Activated effector memory CD4-positive, alpha-beta T cell treated with anti-CD3 and anti-CD28 coated beads, Interleukin-2, amount 50 U/mL, for 16 hours (primary cell): ENCODE results near the gene PTPN11.
"Not testable (repeated sequence)": the region's sequence is repeated elsewhere in the genome, so short reads cannot be mapped to it uniquely, and the experiment has no call there.

Source experiments
- DNase-seq: peaks from one replicate; pipeline ENCODE4 v3.0.0-alpha.2; 2020

The PTPN11 gene

DNA sequence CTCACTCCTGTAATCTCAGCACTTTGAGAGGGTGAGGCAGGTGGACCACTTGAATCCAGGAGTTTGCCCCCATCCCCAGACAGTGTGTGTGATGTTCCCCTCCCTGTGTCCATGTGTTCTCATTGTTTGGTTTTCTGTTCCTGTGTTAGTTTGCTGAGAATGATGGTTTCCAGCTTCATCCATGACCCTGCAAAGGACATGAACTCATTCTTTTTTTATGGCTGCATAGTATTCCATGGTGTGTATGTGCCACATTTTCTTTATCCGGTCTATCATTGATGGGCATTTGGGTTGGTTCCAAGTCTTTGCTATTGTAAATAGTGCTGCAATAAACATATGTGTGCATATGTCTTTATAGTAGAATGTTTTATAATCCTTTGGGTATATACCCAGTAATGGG lies 38.4 kb downstream of the PTPN11 start:
- DNase-seq: not testable (repeated sequence)

DNA sequence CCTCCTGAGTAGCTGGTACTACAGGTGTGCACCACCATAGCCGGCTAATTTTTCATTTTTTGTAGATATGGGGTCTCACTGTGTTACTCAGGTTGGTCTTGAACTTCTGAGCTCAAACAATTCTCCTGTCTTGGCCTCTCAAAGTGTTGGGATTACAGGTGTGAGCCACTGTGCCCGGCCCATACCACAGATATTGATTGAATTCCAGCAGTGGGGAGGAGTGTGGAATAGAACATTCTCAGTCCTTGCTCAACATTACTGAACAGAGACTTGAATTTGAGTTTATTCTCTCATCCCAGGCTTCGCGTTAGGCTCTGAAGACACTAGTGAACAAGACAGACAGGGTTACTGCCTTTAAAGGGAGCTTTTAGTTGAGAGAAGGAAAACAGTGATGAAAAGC lies 39.6 kb downstream of the PTPN11 start:
- no peak for DNase-seq

- DNase-seq: no peak
Measured at GRCh38 chr12:112458751-112459150, 40.0 kb downstream of the PTPN11 start.

DNA sequence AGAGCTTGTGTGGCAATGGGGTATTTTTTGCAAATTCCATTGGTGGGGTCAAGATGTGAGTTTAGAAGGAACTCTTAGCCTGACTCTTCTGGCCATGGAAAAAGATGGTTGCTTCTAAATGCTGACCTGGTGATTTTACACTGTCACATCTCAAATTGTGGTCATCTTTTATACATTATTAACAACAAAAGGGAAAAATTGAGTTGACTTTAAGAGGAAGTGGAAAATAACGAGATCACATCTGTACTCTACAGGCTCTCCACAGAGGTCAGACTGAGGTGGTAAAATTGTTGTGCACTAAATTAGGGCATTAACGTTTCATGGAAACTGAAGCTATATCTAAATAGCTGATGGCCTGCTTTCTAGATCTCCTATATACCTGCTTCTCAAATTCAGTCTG lies 44.7 kb downstream of the PTPN11 start:
- DNase-seq: no peak

DNA sequence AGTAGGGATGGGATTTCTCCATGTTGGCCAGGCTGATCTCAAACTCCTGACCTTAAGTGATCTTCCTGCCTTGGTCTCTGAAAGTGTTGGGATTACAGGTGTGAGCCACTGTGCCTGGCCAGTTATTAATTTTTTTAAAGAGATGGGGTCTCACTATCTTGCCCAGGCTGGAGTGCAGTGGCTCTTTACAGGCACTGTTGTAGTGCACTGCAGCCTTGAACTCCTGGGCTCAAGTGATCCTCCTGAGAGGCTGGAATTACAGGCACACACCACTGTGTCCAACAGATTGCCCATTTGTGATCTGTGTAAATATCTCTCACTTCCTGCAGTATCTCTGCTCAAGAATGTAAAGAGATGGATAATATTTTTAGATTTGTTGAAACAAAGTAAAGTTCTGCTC lies 45.9 kb downstream of the PTPN11 start:
- no peak for DNase-seq

DNA sequence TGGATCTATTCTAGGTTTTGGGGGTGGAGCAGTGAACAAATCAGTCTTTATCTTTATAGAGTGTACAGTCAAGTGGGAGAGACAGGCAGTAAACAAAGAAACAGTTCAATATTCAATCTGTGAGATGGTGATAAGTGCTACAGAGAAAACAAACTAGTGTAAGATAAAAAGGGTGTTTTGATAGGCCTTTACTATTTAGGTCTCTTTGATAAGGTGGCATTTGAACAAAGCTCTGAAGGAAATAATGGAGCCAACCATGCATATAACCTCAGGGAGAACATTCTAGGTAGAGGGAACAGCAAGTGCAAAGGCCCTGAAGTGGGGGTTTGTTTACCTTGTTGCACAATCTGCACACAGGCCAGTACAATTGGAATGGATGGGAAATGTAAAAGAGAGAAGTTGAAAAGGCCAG lies 47.3 kb downstream of the PTPN11 start:
- DNase-seq: no peak

DNA sequence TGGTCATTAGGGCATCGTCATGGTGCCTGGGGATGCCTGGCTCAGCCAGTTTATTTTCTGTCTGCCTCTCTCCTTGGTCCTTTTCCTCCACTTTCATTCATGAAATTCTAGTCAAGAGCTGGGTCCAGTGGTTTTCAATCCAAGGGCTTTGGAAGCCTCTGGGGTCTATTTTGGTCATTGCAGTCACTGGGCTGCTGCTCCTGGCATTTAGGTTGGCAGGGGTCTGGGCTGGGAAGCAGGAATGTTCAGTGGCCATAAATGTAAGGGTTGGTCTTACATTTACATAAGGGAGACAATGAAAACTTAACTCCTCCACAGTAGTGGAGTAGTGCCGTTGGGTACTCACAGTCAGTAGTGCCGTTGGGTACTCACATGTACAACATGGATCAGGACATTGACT lies 48.1 kb downstream of the PTPN11 start:
- DNase-seq: no peak

- no peak for DNase-seq
Measured at GRCh38 chr12:112468046-112468445, 49.3 kb downstream of the PTPN11 start.

DNA sequence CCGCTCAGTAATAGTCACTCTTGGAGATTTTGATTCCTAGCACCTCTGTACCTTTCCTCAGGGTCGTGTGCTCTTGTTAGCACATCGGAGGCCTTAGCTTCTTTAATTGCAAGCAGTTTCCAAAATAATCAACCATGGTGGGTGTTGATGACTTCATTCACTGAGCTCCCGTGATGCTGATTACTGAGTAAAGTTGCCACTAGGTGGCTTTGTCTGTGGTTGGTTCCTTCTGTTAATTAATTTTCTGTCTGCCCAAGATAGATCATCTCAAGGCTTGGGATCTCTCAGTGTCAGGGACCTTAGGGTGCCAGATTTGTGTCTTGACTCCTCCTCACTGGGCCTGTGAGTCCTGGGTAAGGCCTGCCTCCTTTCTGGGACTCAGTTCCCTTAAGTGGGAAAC lies 54.3 kb downstream of the PTPN11 start:
- no peak for DNase-seq

- no peak for DNase-seq
Measured at GRCh38 chr12:112479413-112479812, 60.7 kb downstream of the PTPN11 start.

DNA sequence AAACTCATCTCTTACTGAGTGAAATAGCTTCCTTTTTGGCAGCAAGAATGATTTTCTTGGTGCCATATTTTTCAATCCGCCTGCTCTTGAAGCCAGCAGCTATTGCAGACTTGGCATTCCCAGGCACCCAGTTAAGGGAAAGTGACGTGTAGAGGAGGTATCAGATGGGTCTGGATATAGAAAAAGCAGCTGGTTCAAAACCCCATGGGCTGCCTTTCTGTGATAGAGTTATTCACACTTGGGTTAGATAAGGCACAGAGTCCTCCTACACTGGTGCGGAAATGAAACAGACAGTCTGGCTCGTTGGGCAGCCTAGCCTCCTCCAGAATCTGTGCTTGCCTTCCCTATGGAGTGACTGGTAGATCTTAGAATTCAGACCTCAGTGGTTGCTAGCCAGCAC lies 62.2 kb downstream of the PTPN11 start:
- DNase-seq: no peak

DNA sequence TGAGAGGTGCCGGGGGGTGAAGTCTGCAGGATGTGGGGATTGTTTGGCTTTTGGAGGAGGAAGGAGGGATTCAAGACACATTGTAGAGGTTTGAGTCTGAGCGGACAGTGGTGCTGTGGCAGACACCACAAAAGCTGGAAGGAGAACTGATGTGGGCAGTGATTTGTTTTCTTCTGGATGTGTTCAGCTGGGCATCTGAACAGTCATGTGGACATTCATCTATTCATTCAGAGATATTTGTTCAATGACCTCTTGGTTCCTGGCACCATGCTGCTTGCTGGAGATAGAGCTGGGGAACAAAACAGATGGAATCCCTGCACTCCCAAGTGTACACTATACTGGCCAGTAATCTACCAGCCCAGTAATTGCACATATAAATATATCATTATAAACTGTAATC lies 64.0 kb downstream of the PTPN11 start:
- DNase-seq: no peak

- no peak for DNase-seq
Measured at GRCh38 chr12:112486361-112486760, 67.6 kb downstream of the PTPN11 start.

DNA sequence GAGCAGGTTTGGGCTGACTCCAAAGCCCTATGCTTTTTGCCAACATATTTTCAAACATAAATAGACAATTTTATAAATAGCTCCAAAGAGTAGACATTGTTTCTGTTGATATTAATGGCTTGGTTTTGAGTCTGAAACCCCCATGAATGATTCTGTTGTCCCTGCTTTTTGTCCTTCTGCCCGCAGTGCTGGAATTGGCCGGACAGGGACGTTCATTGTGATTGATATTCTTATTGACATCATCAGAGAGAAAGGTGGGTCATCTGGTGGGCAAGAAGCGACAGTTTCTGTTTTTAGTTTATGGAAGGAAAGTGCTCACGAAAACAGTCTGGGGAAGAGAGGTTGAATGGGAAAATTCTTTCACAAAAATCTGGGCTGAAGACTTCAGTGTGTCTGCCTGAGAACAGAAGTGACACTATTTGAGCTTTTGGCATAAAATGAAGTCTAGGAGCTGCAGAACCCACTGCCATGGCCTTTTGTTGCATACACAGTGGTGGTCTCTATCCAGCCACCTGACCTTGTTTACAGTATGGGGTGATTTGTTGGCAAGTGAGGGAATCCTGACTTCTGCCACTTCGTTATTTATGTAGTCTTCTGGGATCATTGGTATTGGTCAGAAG lies 69.6 kb downstream of the PTPN11 start:
- no peak for DNase-seq

DNA sequence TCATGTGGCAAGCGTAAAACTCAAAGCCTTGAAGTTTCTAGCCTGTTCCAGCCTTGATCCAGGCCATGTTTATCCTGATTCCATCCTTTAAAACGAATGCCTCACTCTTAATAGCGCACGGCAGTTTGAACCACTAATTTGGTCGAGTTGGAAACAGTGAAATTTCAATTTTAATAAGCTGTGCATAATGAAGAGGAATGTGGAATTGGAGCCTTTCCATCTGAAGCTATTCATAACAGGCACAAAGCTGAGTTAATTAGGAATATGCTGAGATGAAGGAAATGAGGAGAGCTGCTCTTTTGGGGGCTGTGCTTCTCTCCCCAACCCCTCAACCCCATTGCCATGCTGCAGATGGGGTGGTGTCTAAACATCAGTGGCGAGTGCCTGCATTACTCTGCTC lies 70.7 kb downstream of the PTPN11 start:
- DNase-seq: no peak

- no peak for DNase-seq
Measured at GRCh38 chr12:112496496-112496895, 77.7 kb downstream of the PTPN11 start.

DNA sequence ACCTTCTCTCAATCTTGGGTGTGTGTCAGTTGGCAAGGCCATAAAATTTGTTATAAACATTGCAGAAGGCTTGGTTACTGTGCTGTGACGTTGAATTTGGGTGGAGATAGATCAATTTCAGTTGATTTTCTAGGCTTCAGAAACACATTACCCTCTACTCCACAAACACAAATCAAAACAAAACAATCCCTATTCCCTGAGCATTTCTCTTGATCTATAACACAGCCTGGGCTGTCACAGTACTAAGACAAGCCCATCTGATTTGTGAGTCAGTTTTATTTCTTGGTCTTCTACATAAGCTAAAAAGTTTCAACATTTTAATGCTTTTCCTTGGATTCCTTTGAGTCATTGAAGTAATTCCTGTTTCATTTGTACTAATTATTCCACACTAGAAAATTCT lies 79.8 kb downstream of the PTPN11 start:
- DNase-seq: no peak

DNA sequence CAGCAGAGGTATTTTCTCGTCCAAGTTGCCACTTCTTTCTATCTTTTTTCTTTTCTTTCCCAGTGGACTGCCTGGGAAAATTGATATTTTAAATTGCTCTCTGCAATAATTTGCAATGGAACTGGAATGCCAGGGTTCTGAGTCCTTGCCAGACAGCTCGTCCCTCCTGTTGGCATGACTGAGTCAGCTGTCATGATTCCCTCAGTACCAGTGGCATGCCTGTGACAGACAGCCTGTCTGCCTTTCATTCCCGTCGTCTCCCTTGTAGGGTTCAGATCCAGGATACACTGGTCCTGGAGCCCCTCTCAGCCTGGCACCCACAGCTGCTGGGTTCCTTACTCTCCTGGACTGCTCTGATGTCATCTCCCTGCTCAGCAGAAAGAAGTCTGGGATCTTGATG lies 84.8 kb downstream of the PTPN11 start:
- DNase-seq: no peak

DNA sequence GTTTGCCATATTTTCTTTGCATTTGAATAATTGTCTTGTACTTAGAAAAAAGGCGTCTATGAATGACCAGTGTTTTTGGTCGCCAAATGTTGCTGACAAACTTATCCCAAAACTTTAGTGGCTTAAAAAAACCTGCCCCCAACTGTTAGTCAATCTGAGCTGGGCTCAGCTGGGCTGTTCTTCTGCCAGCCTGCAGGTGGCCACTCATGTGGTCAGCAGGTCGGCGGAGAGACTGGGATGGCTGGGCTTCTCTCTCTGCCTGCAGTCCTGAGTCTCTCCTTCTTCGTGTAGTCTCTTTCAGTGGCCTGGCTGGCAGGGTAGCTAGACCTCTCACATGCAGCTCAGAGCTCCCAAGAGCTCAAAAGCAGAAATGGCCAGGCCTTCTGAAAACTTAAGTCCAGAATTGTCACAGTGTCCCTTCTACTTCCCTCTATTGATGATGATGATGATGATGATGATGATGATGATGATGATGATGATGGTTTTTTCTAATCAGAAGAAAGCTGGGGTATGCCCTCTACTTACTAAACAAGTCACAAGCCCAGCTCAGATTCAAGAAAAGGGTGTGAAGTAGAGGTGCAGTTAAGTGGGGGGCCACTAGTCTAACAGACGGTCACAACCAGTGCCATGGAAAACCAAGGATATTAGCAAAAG lies 87.9 kb downstream of the PTPN11 start:
- DNase-seq: no peak

- no peak for DNase-seq
Measured at GRCh38 chr12:112513471-112513870, 94.7 kb downstream of the PTPN11 start.

DNA sequence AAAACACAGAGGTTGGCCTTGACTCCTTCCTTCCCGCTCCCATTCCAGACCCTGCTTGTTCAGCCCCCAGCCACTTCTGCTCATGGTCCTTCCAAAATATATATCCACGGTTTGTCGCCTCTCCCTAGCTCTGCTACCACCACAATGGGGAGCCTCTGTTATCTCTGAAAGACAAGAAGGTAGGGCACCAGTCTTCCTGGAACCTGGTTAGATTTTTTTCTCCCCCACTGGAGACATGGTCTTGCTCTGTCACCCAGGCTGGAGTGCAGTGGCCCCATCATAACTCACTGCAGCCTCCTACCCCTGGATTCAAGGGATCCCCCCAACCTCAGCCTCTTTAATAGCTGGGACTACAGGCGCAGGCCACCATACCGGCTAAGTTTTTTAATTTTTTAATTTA lies 95.7 kb downstream of the PTPN11 start:
- DNase-seq: no peak

GRCh38 chr12:112514926-112515642 lies 96.3 kb downstream of the PTPN11 start:
- DNase-seq: no peak

- DNase-seq: no peak
Measured at GRCh38 chr12:112515868-112516267, 97.1 kb downstream of the PTPN11 start.

GRCh38 chr12:112517730-112518364 lies 99.1 kb downstream of the PTPN11 start:
- no peak for DNase-seq
